NT2/D1 (cell line): ENCODE data around the gene HIC1.

Experiments
- DNase-seq: peaks from one replicate; pipeline ENCODE4 v3.0.0-alpha.2; 2011; ENCODE audit warnings: low read depth, low spot score
- H3K27me3 ChIP-seq: 2 replicates; pipeline ENCODE4 v1.6.0; 2011; ENCODE audit warnings: mild to moderate bottlenecking; ENCODE audit not compliant: insufficient read length, insufficient read depth
- H3K36me3 ChIP-seq: 2 replicates; pipeline ENCODE4 v1.6.1; 2011; ENCODE audit warnings: mild to moderate bottlenecking, low read length, mixed read lengths; ENCODE audit not compliant: insufficient read depth, insufficient read length
- H3K4me1 ChIP-seq: 2 replicates; pipeline ENCODE4 v1.5.1; 2011; ENCODE audit not compliant: insufficient read depth, insufficient read length
- H3K4me3 ChIP-seq: 2 replicates; pipeline ENCODE4 v1.5.1; 2011; ENCODE audit warnings: low read depth; ENCODE audit not compliant: insufficient read length
- H3K9ac ChIP-seq: 2 replicates; pipeline ENCODE4 v1.6.0; 2011; ENCODE audit warnings: low read depth; ENCODE audit not compliant: insufficient read length
- H3K9me3 ChIP-seq: 2 replicates; pipeline ENCODE4 v1.5.1; 2011; ENCODE audit warnings: mild to moderate bottlenecking, low read length; ENCODE audit not compliant: insufficient read depth
- SUZ12 ChIP-seq: IDR thresholded peaks from 2 replicates; pipeline ENCODE4 v1.6.1; 2011; ENCODE audit not compliant: insufficient read length, insufficient read depth; ENCODE audit errors: extremely low read depth
- YY1 ChIP-seq: IDR thresholded peaks from 2 replicates; pipeline ENCODE4 v1.6.1; 2011; ENCODE audit not compliant: insufficient read length, insufficient read depth
- ZNF274 ChIP-seq: IDR thresholded peaks from 2 replicates; pipeline ENCODE4 v1.6.1; 2011; ENCODE audit warnings: mild to moderate bottlenecking, low read depth, low read length

The HIC1 gene

GRCh38 chr17:2022647-2023240 lies 32.2 kb upstream of the HIC1 start:
- Histone ChIP-seq H3K4me3 (no peak overlapping the region), H3K36me3 (no peaks in the 10 kb centered on the region), H3K9me3 (no peaks in the 10 kb centered on the region), H3K9ac (peak overlapping the region; percentile 8), H3K4me1 (peaks cover 20% of the 10 kb centered on the region), H3K27me3 (peaks cover 57% of the 10 kb centered on the region)
- TF ChIP-seq ZNF274: no peak
- no peak for TF ChIP-seq YY1
- DNase-seq: no peak

GRCh38 chr17:2023256-2023655 lies 31.6 kb upstream of the HIC1 start:
- TF ChIP-seq YY1: no peak
- no peak for TF ChIP-seq SUZ12
- TF ChIP-seq ZNF274: no peak
- Histone ChIP-seq H3K36me3 (no peaks in the 10 kb centered on the region), H3K27me3 (peaks cover 62% of the 10 kb centered on the region), H3K4me1 (peaks cover 20% of the 10 kb centered on the region), H3K9me3 (no peaks in the 10 kb centered on the region), H3K9ac (peak overlapping the region; percentile 8), H3K4me3 (no peak overlapping the region)
- DNase-seq: no peak

DNA sequence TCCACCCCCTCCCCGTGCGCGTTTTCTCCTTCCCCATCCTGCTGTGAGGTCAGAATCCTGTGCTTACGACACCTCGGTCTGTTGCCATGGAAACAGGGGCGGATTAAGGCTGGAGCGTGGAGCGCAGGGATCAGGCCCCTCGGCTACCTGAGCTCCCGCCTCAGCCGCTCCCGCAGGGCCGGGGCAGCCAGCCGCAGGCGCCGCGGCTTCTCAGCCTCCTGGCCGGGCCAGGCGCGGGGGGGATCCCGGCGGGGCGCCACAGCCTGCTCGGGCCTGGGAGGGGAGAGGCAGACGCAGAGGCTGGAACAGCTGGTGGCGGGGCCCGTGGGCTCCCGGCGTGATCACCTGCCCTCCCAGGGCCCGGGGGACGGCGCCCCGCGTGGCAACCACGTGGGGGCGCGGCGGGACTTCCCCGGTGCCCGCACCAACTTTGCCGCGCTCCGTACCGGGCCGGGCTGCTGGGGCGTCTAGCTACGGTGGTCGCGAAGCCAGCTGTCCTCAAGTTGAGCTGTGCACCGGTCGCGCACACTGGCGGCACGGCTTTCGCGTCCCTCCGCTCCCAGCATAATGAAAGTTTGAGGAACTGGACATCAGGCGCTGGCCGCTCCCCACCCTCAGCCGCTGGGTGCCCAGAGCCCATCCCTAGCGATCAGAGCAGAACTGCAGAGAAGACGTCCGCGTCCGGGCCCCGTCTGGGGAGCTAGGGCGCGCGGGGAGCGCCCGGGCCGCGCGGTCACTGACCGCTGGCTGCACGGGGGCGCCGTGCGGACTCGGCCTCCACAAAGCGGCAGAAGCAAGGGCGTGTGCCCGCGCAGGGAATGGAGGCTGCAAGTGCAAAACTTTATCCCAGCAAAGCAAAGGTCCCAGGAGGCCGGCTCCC lies 31.0 kb upstream of the HIC1 start:
- no peaks in the 10 kb centered on the region for H3K36me3 ChIP-seq
- DNase-seq: peak; percentile 78

DNA sequence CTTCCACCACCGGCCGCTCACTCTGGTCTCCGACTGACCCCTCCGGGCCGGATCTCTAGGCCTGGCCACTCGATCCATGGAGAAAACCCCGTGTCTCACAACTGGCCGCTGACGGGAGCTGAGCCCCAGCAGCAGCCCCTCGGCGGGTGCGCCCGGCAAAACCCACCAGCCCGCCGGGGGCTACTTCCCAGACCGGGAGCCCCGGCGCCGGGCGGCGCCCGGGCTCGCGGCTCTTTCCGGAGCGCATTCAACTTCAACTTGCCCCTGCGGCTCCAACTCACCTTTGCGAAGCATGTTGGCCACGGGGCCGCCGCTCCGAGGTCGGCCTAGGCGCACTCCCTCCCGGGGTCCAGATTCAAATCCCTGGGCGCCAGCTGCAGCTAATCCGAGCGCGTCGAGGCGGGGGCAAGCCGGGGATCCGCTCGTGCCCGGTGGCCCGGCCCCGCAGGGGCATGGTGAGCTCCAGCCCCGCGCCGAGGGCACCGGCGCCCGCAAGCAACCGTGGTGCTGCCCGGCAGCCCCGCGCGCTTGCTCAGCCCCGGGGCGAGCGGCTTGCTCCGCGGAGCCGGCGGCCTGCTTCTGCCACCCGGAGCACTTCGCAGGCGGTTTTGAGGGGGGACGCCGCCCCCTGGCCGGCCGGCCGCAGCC lies 30.2 kb upstream of the HIC1 start:
- Histone ChIP-seq H3K27me3 (peaks cover 54% of the 10 kb centered on the region), H3K4me3 (peak overlapping the region; percentile 73)

More for the DNA sequence above, 31.0 kb upstream of the HIC1 start:
- H3K27me3 ChIP-seq: peaks cover 61% of the 10 kb centered on the region
- TF ChIP-seq YY1 (no peak), ZNF274 (no peak), SUZ12 (peak; percentile 56)
- H3K4me3 ChIP-seq: peak overlapping the region; percentile 73
- H3K9me3 ChIP-seq: no peaks in the 10 kb centered on the region
- H3K4me1 ChIP-seq: peaks cover 20% of the 10 kb centered on the region
- H3K9ac ChIP-seq: peak overlapping the region; percentile 90

GRCh38 chr17:2025220-2025621 lies 29.7 kb upstream of the HIC1 start, which contains the start of gene RTN4RL1:
RTN4RL1 (minus strand) TSS chr17:2025334; CDS start chr17:2024865, 469 bp downstream.
- no peak for DNase-seq
- H3K27me3 ChIP-seq: peaks cover 52% of the 10 kb centered on the region
- H3K36me3 ChIP-seq: no peaks in the 10 kb centered on the region
- no peak for TF ChIP-seq YY1
- TF ChIP-seq ZNF274: no peak
- TF ChIP-seq SUZ12: no peak
- H3K4me3 ChIP-seq: peak within 1 kb of the TSS; percentile 73
- peak within 1 kb of the TSS; percentile 90 for H3K9ac ChIP-seq
- peaks cover 23% of the 10 kb centered on the region for H3K4me1 ChIP-seq
- H3K9me3 ChIP-seq: no peaks in the 10 kb centered on the region

More for the DNA sequence above, 30.2 kb upstream of the HIC1 start:
- Histone ChIP-seq H3K4me1 (peaks cover 23% of the 10 kb centered on the region), H3K36me3 (no peaks in the 10 kb centered on the region), H3K9me3 (no peaks in the 10 kb centered on the region), H3K9ac (peak overlapping the region; percentile 90)
- DNase-seq: no peak
- no peak for TF ChIP-seq ZNF274
- peak; percentile 22 for TF ChIP-seq SUZ12

- H3K9ac ChIP-seq: peak overlapping the region; percentile 85
- no peaks in the 10 kb centered on the region for H3K9me3 ChIP-seq
- DNase-seq: no peak
- peaks cover 52% of the 10 kb centered on the region for H3K27me3 ChIP-seq
- TF ChIP-seq ZNF274: no peak
- TF ChIP-seq YY1: no peak
- TF ChIP-seq SUZ12: no peak
- H3K36me3 ChIP-seq: no peaks in the 10 kb centered on the region
- peaks cover 22% of the 10 kb centered on the region for H3K4me1 ChIP-seq
- H3K4me3 ChIP-seq: peak overlapping the region; percentile 73
Measured at GRCh38 chr17:2025622-2026309, 29.1 kb upstream of the HIC1 start.
